ENCODE results near the gene TWIST2. TPM values are rescaled to one million over a fixed set of nuclear protein-coding genes. Genes with fewer than 3 reads are reported as not detected.

The TWIST2 gene
- total RNA-seq, 2 donors from 2014 or later, result 1.9 TPM; not detected in 1

GRCh38 chr2:238925816-238926521, 78.1 kb downstream of the TWIST2 start:
- peaks cover 4% of the 10 kb centered on the region for H3K4me1 Mint-ChIP-seq
- H3K9ac ChIP-seq (ENCODE audit: extremely low read depth, low read length, poor library complexity, severe bottlenecking), result no peak overlapping the region
- no peaks in the 10 kb centered on the region for H3K36me3 Mint-ChIP-seq (ENCODE audit: low read depth)
- no peak overlapping the region for H3K4me3 Mint-ChIP-seq
- H3K4me1 ChIP-seq (ENCODE audit: control insufficient read depth, insufficient read depth, low read length), result no peaks in the 10 kb centered on the region
- H3K27me3 ChIP-seq (ENCODE audit: control insufficient read depth, insufficient read depth, low read length, poor library complexity, severe bottlenecking), result no peaks in the 10 kb centered on the region
- H3K4me3 ChIP-seq (ENCODE audit: low read length), result no peak overlapping the region
- H3K27ac ChIP-seq (ENCODE audit: low read depth, low read length), result no peak overlapping the region
- peaks cover 6% of the 10 kb centered on the region for H3K27me3 Mint-ChIP-seq (ENCODE audit: insufficient read depth)
- H3K9me3 ChIP-seq (ENCODE audit: control insufficient read depth, low read length), result no peaks in the 10 kb centered on the region
- no peak for TF ChIP-seq CTCF (conservative IDR thresholded peaks at IDR 0.05)
- H3K36me3 ChIP-seq (ENCODE audit: control insufficient read depth, insufficient read depth, low read length), result no peaks in the 10 kb centered on the region
- H3K27ac Mint-ChIP-seq, result no peak overlapping the region
- H3K9me3 Mint-ChIP-seq, result no peaks in the 10 kb centered on the region
- DNase-seq, result no peak
- 91 to 97% methylated on average over 12 to 20 of the region's 20 CpGs for WGBS, 2 experiments (ENCODE audit: insufficient coverage in 1 of 2, insufficient read length in 1 of 2)

- Mint-ChIP-seq H3K4me1 (peaks cover 2% of the 10 kb centered on the region), H3K36me3 (ENCODE audit: low read depth) (no peaks in the 10 kb centered on the region), H3K4me3 (no peak overlapping the region), H3K27me3 (ENCODE audit: insufficient read depth) (peaks cover 7% of the 10 kb centered on the region), H3K9me3 (no peaks in the 10 kb centered on the region), H3K27ac (no peak overlapping the region)
- Histone ChIP-seq H3K4me3 (ENCODE audit: low read length) (no peak overlapping the region), H3K9me3 (ENCODE audit: control insufficient read depth, low read length) (no peaks in the 10 kb centered on the region), H3K9ac (ENCODE audit: extremely low read depth, low read length, poor library complexity, severe bottlenecking) (no peak overlapping the region), H3K27me3 (ENCODE audit: control insufficient read depth, insufficient read depth, low read length, poor library complexity, severe bottlenecking) (no peaks in the 10 kb centered on the region), H3K4me1 (ENCODE audit: control insufficient read depth, insufficient read depth, low read length) (no peaks in the 10 kb centered on the region), H3K27ac (ENCODE audit: low read depth, low read length) (no peak overlapping the region), H3K36me3 (ENCODE audit: control insufficient read depth, insufficient read depth, low read length) (no peaks in the 10 kb centered on the region)
- WGBS, 2 experiments (ENCODE audit: insufficient coverage in 1 of 2, insufficient read length in 1 of 2), result 86 to 88% methylated on average over 16 to 21 of the region's 24 CpGs
- peak; percentile 34 for DNase-seq
- no peak for TF ChIP-seq CTCF (conservative IDR thresholded peaks at IDR 0.05)
Observed at GRCh38 chr2:238926761-238927611, 79.1 kb downstream of the TWIST2 start.

- H3K27ac ChIP-seq (ENCODE audit: low read depth, low read length), result no peak overlapping the region
- H3K36me3 ChIP-seq (ENCODE audit: control insufficient read depth, insufficient read depth, low read length), result no peaks in the 10 kb centered on the region
- Mint-ChIP-seq H3K4me3 (no peak overlapping the region), H3K4me1 (no peaks in the 10 kb centered on the region), H3K36me3 (ENCODE audit: low read depth) (no peaks in the 10 kb centered on the region), H3K27ac (no peak overlapping the region), H3K9me3 (no peaks in the 10 kb centered on the region), H3K27me3 (ENCODE audit: insufficient read depth) (peaks cover 7% of the 10 kb centered on the region)
- no peak for TF ChIP-seq CTCF (conservative IDR thresholded peaks at IDR 0.05)
- peak; percentile 18 for DNase-seq
- H3K9me3 ChIP-seq (ENCODE audit: control insufficient read depth, low read length), result no peaks in the 10 kb centered on the region
- WGBS, 2 experiments (ENCODE audit: insufficient coverage in 1 of 2, insufficient read length in 1 of 2), result 90 to 92% methylated on average over 11 to 14 of the region's 14 CpGs
- H3K4me1 ChIP-seq (ENCODE audit: control insufficient read depth, insufficient read depth, low read length), result no peaks in the 10 kb centered on the region
- no peaks in the 10 kb centered on the region for H3K27me3 ChIP-seq (ENCODE audit: control insufficient read depth, insufficient read depth, low read length, poor library complexity, severe bottlenecking)
- H3K4me3 ChIP-seq (ENCODE audit: low read length), result no peak overlapping the region
- H3K9ac ChIP-seq (ENCODE audit: extremely low read depth, low read length, poor library complexity, severe bottlenecking), result no peak overlapping the region
Observed at GRCh38 chr2:238927746-238928519, 80.0 kb downstream of the TWIST2 start.

Measured in endodermal cell (in vitro differentiated cells).